MCF 10A (cell line): Measurements from ENCODE around the gene HOOK2. TPM values are rescaled to one million over a fixed set of nuclear protein-coding genes. Genes with fewer than 3 reads are reported as not detected.

Source experiments
- BruUV-seq: library from RNA; stranded (reverse); fragments of 400-500 nt; replicated peaks from 2 replicates; lab custom pipeline; 2021; lab: Mats Ljungman, UMichigan
- CTCF ChIA-PET: fragments of 300-600 bp; sonication (Branson Sonifier 250); formaldehyde crosslinking; extraction: SDS; loops from one replicate; lab custom pipeline; 2021; ENCODE audit warnings: antibody characterized with exemption, inconsistent platforms; lab: Yijun Ruan, JAX
- POLR2A ChIA-PET: fragments of 300-600, 350-650 bp; sonication (Branson Sonifier 250); formaldehyde crosslinking; extraction: SDS; loops from one replicate; lab custom pipeline; 2020; ENCODE audit warnings: antibody characterized with exemption, inconsistent platforms; lab: Yijun Ruan, JAX
- DNase-seq: peaks from one replicate; pipeline ENCODE4 v3.0.0-alpha.2; 2018; ENCODE audit not compliant: unreplicated experiment
- H3K27ac Mint-ChIP-seq: one replicate; pipeline ENCODE4 v1.8.0; 2022; ENCODE audit warnings: mild to moderate bottlenecking, low read depth, mixed read lengths; ENCODE audit not compliant: unreplicated experiment
- H3K27me3 Mint-ChIP-seq: one replicate; pipeline ENCODE4 v1.8.0; 2022; ENCODE audit warnings: mixed read lengths; ENCODE audit not compliant: insufficient read depth, unreplicated experiment
- H3K36me3 Mint-ChIP-seq: one replicate; pipeline ENCODE4 v1.8.0; 2022; ENCODE audit warnings: mild to moderate bottlenecking, moderate library complexity, mixed read lengths; ENCODE audit not compliant: insufficient read depth, unreplicated experiment
- H3K4me1 Mint-ChIP-seq: one replicate; pipeline ENCODE4 v1.8.0; 2022; ENCODE audit warnings: mixed read lengths; ENCODE audit not compliant: insufficient read depth, unreplicated experiment
- H3K4me3 Mint-ChIP-seq: one replicate; pipeline ENCODE4 v1.8.0; 2022; ENCODE audit warnings: mild to moderate bottlenecking, moderate library complexity, mixed read lengths; ENCODE audit not compliant: unreplicated experiment
- H3K9me3 Mint-ChIP-seq: one replicate; pipeline ENCODE4 v1.8.0; 2022; ENCODE audit warnings: mixed read lengths; ENCODE audit not compliant: unreplicated experiment
- CTCF ChIP-seq: fragments of 200-600 bp; IDR thresholded peaks from one replicate; pipeline ENCODE4 v1.8.0; 2022; ENCODE audit warnings: antibody characterized with exemption, mild to moderate bottlenecking; ENCODE audit not compliant: unreplicated experiment
- intact Hi-C: fragments of 100-400 bp; cut with micrococcal nuclease; formaldehyde crosslinking; loops from 2 replicates; pipeline ENCODE4 v1.14.1; 2022
- total RNA-seq: library from RNA; stranded (reverse); gene quantifications from 2 replicates; pipeline ENCODE4 v1.2.3, GENCODE V29; 2022

Gene HOOK2
- total RNA-seq, 1 experiment from 2014 or later, result 31.6 TPM

GRCh38 chr19:12767666-12768065 is 7.7 kb downstream of the HOOK2 start:
- H3K27me3 Mint-ChIP-seq, result no peaks in the 10 kb centered on the region
- H3K36me3 Mint-ChIP-seq, result peaks cover 20% of the 10 kb centered on the region
- ChIA-PET POLR2A (interaction anchor here (0.5 to 2.9 kb wide), 3 partner anchors 18 to 28 kb away, joined by 3 to 17 read pairs (median 4); partner anchors contain the start of gene JUNB), CTCF (interaction anchor here (1.8 to 13.2 kb wide), 4 partner anchors 10 to 81 kb away, joined by 8 to 307 read pairs (median 48); partner anchors contain the start of genes JUNB, PRDX2 and THSD8)
- no peak overlapping the region for H3K27ac Mint-ChIP-seq
- intact Hi-C loops, result no loop called here
- H3K9me3 Mint-ChIP-seq, result no peaks in the 10 kb centered on the region
- no peak for DNase-seq
- H3K4me3 Mint-ChIP-seq, result no peak overlapping the region
- TF ChIP-seq CTCF, result no peak
- no TSS peak for BruUV-seq
- H3K4me1 Mint-ChIP-seq, result peaks cover 5% of the 10 kb centered on the region

DNA sequence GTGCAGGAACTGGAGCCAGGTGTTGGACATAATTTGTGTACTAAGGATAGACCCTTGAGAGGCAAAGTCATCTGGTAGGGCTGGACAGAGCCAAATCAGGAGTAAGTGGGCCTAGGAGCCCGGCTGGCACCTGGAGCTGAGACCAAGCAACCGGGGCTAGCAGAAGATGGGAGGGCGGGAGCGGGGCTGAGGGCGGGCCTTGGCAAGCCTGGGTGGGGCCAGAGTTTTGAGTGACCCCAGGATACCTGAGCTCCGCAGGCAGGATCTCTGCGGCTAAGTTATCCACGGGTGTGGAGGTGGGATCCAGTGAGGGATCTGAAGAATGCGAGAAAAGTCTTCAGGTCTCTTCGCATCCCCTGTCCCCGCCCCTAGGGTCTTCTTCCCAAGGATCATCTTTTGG is 8.2 kb downstream of the HOOK2 start:
- Mint-ChIP-seq H3K4me3 (no peak overlapping the region), H3K27ac (no peak overlapping the region), H3K27me3 (no peaks in the 10 kb centered on the region), H3K4me1 (peaks cover 5% of the 10 kb centered on the region), H3K36me3 (peaks cover 20% of the 10 kb centered on the region), H3K9me3 (no peaks in the 10 kb centered on the region)
- no peak for DNase-seq
- BruUV-seq, result no TSS peak
- TF ChIP-seq CTCF, result no peak
- CTCF ChIA-PET, result interaction anchor here (0.6 to 13.2 kb wide), 7 partner anchors 8 to 81 kb away, joined by 3 to 307 read pairs (median 10); partner anchors contain the start of genes HOOK2, JUNB, PRDX2 and THSD8
- POLR2A ChIA-PET, result interaction anchor here (0.5 to 2.9 kb wide), 5 partner anchors 18 to 34 kb away, joined by 3 to 17 read pairs (median 3); partner anchors contain the start of gene JUNB
- intact Hi-C loops, result no loop called here

DNA sequence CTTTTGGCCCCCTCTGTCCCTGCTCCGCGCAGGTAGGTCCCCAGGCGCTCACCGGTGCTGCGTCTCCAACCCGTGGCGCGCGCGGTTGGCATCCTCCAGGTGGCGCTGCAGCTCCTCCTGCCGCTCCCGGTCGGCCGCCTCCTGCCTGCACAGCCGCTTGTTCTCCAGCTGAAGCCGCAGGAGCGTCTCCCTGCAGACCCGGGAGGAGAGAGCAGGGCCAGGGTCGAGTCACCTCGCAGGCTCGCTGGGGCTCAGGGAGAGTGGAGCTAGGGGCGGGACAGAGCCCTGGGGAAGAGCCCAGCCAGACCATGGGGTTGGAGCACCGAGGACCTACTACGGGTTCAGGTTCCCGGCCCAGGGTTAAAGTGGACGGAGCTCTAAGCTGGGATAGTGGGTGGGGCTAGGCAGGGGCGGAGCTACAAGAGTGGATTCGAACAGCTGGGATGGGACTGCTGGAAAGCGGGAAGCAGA is 9.3 kb downstream of the HOOK2 start:
- peaks cover 20% of the 10 kb centered on the region for H3K36me3 Mint-ChIP-seq
- peaks cover 5% of the 10 kb centered on the region for H3K4me1 Mint-ChIP-seq
- DNase-seq, result peak; percentile 77
- no peaks in the 10 kb centered on the region for H3K9me3 Mint-ChIP-seq
- H3K27me3 Mint-ChIP-seq, result no peaks in the 10 kb centered on the region
- BruUV-seq, result no TSS peak
- intact Hi-C loops, result loop anchor here (1.0 kb wide), 1 partner anchor 30 kb away; no protein-coding TSS in a partner anchor
- H3K27ac Mint-ChIP-seq, result no peak overlapping the region
- peak; percentile 67 for TF ChIP-seq CTCF
- POLR2A ChIA-PET, result interaction anchor here (0.6 to 2.9 kb wide), 16 partner anchors 8 to 164 kb away, joined by 3 to 17 read pairs (median 4); partner anchors contain the start of genes GCDH, GET3, JUNB and PRDX2
- peak overlapping the region; percentile 69 for H3K4me3 Mint-ChIP-seq
- CTCF ChIA-PET, result interaction anchor here (0.6 to 13.2 kb wide), 15 partner anchors 9 to 1390 kb away, joined by 3 to 307 read pairs (median 4); partner anchors contain the start of genes HOOK2, JUNB, PRDX2 and THSD8

GRCh38 chr19:12764698-12765097 is 10.7 kb downstream of the HOOK2 start:
- Mint-ChIP-seq H3K27ac (no peak overlapping the region), H3K4me3 (no peak overlapping the region), H3K9me3 (no peaks in the 10 kb centered on the region), H3K27me3 (no peaks in the 10 kb centered on the region), H3K36me3 (peaks cover 20% of the 10 kb centered on the region), H3K4me1 (peaks cover 10% of the 10 kb centered on the region)
- BruUV-seq, result no TSS peak
- no peak for TF ChIP-seq CTCF
- POLR2A ChIA-PET, result interaction anchor here (0.6 to 2.0 kb wide), 2 partner anchors 33 to 83 kb away, joined by 4 to 6 read pairs; no protein-coding TSS in a partner anchor
- CTCF ChIA-PET, result interaction anchor here (0.6 to 13.2 kb wide), 10 partner anchors 7 to 84 kb away, joined by 3 to 307 read pairs (median 4); partner anchors contain the start of genes BEST2, JUNB, PRDX2 and THSD8
- intact Hi-C loops, result no loop called here
- no peak for DNase-seq
